NCI-H1092 (cell line): ENCODE measurements around the gene C1orf21.

ENCODE experiments used
- DNase-seq: peaks from one replicate; lab custom pipeline; 2025; lab: John Stamatoyannopoulos, UW

The C1orf21 gene

GRCh38 chr1:184650177-184650866 lies 263.5 kb downstream of the C1orf21 start:
- DNase-seq = no peak

GRCh38 chr1:184655185-184655584 lies 268.4 kb downstream of the C1orf21 start:
- no peak for DNase-seq

- no peak for DNase-seq
These were observed 269.4 kb downstream of the C1orf21 start for GRCh38 chr1:184656221-184656620.

GRCh38 chr1:184658055-184658454 lies 271.2 kb downstream of the C1orf21 start:
- no peak for DNase-seq

- no peak for DNase-seq
These were observed 273.8 kb downstream of the C1orf21 start for GRCh38 chr1:184660462-184661191.

GRCh38 chr1:184661801-184662200 lies 275.0 kb downstream of the C1orf21 start:
- DNase-seq = no peak

GRCh38 chr1:184664042-184664660 lies 277.3 kb downstream of the C1orf21 start:
- peak; percentile 79 for DNase-seq

- DNase-seq = no peak
These were observed 277.8 kb downstream of the C1orf21 start for GRCh38 chr1:184664661-184665060.

- no peak for DNase-seq
These were observed 278.5 kb downstream of the C1orf21 start for GRCh38 chr1:184665360-184665759.

GRCh38 chr1:184669391-184669790 lies 282.6 kb downstream of the C1orf21 start:
- DNase-seq = no peak

GRCh38 chr1:184672013-184672726 lies 285.3 kb downstream of the C1orf21 start:
- no peak for DNase-seq

GRCh38 chr1:184673305-184673704 lies 286.5 kb downstream of the C1orf21 start:
- no peak for DNase-seq

- DNase-seq = no peak
These were observed 290.5 kb downstream of the C1orf21 start for GRCh38 chr1:184677344-184677743.
